HG03108 (cell line): ENCODE measurements around the gene AREG.
"Not testable (repeated sequence)": the region's sequence is repeated elsewhere in the genome, so short reads cannot be mapped to it uniquely, and the experiment has no call there.

Experiments used
- ATAC-seq: cut with Tn5 transposase; IDR thresholded peaks from one replicate; pipeline ENCODE4 v1.9.1; 2021; ENCODE audit warnings: moderate library complexity; ENCODE audit not compliant: unreplicated experiment

Gene AREG, protein sequence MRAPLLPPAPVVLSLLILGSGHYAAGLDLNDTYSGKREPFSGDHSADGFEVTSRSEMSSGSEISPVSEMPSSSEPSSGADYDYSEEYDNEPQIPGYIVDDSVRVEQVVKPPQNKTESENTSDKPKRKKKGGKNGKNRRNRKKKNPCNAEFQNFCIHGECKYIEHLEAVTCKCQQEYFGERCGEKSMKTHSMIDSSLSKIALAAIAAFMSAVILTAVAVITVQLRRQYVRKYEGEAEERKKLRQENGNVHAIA

DNA sequence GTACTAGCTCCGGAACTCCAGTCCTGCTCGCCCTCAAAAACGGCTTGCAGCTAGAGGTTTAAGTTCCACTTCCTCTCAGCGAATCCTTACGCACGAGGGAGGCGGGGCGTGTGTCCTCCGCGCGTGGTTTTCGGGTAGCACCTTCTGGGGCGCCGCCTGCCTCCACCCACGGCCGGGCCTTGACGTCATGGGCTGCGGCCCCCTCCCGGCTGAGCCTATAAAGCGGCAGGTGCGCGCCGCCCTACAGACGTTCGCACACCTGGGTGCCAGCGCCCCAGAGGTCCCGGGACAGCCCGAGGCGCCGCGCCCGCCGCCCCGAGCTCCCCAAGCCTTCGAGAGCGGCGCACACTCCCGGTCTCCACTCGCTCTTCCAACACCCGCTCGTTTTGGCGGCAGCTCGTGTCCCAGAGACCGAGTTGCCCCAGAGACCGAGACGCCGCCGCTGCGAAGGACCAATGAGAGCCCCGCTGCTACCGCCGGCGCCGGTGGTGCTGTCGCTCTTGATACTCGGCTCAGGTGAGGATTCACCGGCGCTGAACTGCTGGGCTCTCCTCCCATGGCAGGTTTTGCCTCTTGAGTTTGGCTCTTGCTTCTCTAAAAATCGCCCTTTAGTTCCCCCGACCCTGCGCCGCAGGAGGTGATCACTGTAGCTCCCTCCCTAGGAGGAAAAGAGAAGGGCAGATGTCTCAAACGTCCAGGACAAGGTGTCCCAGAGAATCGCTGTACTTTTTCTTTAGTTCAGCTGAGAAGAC, at the start of gene AREG:
Gene AREG, plus strand, starts transcription at position 246 of the 752 bp plus-strand sequence. Its CDS starts 210 bp downstream, at position 456.
- ATAC-seq, result peak; percentile 81

DNA sequence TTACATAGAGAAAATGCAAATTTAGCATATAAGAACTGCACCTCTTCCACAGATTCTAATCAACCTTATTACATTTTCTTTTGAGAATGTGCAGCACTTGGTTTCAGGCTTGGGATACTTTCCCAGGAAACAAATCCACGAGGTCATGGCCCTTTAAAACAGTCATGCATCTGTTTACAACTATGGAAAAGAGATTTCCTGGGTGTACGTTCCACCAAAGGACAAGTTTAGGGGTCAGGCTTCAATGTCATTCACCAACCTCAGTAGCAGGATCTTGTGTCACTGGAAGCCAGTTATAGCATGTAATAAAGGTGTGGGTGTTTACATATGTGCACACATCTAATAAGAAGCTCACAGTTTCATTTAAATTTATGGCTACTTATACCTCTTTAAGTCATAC, 49.3 kb upstream of the AREG start:
- no peak for ATAC-seq

DNA sequence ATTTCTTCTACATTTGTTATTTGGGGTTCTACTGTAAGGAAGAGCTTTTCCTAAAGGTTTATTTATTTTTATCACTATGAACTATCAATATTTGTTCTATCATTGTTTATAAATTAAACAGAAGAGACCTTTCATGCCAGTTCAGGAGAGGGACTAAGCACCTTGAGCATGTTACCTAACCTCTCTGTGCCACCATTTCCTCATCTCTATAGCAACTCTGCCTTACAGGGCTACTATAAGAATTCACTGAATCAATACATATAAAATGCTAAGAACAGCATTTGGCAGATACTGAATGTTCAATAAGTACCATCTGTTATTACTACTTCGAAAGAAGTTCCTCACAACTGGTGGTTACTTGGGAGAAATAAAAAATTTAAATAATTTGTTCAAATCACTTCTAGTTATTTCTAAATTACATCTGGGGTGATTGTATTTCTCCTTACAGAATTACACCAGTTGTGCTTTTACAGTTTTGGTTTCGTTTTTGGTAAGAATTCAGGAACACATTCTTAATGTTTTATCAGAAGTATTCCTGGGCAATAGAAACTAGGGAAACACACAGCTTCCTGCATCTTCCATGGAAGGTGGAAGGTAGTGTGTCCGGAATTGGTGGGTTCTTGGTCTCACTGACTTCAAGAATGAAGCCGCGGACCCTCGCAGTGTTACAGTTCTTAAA, 47.0 kb upstream of the AREG start:
- ATAC-seq, result no peak

DNA sequence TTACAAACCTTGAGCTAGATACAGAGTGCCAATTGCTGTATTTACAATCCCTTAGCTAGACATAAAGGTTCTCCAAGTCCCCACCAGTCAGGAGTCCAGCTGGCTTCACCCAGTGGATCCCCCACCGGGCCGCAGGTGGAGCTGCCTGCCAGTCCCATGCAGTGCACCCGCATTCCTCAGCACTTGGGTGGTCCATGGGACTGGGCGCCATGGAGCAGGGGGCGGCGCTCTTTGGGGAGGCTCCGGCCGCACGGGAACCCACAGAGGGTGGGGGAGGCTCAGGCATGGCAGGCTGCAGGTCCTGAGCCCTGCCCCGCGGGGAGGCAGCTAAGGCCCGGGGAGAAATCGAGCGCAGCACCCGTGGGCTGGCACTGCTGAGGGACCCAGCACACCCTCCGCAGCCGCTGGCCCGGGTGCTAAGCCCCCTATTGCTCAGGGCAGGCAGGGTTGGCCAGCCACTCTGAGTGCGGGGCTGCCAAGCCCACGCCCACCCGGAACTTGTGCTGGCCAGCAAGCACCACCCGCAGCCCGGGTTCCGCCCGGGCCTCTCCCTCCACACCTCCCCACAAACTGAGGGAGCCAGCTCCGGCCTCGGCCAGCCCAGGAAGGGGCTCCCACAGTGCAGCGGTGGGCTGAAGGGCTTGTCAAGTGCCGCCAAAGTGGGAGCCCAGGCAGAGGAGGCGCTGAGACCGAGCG, 45.9 kb upstream of the AREG start:
- ATAC-seq, result not testable (repeated sequence)

DNA sequence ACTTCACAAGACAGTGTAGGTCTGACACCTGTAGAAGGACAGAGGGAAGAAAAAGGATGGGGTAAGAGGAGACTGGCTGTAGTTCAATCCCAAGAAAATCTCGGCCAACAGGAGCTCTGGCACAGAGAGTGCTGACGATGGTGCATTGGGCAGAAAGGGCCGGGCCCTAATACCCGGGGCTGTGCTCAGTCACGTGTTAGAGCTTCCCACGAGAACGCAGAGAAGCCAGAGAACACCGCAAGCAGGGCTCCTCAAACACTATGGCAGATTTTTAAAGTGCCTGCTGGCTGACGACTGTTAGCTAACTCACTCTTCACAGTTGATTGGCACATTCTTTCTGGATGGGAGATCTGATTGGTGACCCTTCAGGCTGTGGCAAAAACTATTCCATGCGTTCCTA, 44.5 kb upstream of the AREG start:
- no peak for ATAC-seq

DNA sequence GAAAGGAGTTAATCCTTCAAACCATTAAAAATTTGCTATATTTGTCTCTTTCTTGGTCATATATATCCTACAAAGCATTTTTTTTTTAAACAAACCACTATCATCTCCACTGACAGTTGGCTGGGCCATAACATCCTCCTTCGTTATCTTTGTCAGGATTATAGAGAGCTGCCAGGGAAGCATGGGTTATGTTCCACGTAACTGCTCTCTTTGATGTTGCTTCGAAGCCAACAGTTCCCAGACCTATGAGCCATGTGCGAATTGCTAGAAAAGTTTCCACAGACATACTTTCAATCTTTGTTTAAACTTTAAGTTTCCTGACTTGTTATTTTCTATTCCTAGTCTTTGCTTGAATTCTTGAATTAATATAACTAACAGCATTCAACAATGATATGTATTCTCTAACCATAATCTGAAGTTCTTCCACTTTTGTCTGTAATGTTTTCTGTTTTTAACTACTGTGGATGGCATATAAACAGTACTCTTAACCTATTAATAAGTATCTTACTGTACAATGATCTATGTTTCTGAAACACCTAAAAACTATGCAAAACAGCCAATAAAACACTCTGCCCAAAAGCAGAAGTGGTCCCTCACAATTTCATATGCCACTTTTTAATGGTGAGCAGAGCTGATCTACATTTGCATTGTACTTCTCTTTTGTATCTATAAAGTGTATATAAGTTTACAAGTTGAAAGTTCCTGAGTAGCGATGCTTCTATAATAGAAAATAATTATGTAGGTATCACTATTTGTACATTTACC, 42.1 kb upstream of the AREG start:
- ATAC-seq, result peak; percentile 91

DNA sequence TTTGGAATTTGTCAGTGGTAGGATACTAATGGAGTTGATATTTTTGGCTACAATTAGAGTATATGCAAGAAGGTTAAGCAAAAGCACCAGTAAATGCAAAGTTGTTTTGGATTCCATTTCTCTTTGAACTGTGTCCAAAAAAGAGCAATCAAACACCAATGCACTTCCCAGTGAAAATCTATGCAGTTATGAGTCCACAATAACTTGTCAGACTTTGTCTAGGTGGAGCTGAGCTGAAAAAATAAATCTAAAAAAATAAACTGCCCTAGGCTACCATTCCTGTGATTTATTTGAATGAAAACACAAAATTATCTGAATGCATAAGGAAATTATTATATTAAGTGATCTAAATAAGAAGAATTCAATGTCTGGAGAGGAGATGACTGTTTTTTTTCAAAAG, 37.0 kb upstream of the AREG start:
- no peak for ATAC-seq

DNA sequence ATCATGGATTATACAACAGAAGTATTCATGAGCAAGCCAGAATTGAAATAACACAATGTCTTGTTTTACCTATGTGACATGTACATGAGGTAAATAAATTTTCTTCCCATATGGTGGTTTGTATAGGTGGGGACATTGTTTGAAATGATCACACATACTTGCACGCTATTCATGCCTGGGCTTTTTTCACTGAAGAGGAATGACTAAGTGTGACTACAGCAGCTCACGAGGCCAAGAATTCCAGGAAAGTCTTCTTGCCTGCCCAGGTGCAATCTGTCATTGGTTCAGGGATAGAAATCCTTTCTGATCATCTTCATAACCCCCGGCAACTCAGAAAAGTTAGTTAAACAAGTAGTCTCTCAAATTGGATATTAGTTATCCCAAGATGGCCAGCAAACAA, 36.3 kb upstream of the AREG start:
- ATAC-seq, result no peak

DNA sequence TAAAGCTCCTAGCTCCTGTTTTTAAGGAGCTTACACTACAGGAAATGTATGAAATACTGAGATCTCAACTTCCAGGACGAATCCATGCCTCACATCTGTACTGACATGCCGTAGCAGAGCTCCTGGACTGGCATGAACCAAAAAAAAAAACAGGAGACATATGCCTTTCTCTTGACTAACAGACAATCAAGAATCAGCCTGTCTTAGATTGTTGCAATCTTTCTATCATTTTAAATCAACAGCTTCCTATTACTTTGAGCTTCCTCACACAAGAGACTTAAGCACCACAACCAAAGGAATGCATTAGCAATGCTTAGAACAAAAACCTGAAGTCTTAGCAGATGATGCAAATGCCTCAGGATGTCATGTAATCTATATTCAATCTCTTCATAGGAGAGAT, 34.7 kb upstream of the AREG start:
- no peak for ATAC-seq

DNA sequence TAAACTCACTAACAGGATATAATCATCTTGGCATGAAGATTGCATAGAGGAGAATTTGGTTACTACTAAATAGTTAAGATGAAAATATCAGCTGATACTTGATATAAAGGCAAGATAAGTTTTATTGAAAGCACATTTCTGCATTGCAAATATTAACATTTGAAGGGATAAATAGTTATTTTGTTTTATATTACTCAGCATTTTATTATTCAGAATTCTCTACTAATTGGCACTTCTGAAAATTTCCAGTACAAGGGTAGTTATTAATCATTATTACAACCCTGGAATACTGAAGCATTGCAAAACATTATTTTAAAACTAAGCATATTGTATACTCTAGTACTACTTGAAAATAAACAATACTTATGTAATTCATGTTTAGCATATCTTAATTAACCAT, 32.7 kb upstream of the AREG start:
- ATAC-seq, result no peak

DNA sequence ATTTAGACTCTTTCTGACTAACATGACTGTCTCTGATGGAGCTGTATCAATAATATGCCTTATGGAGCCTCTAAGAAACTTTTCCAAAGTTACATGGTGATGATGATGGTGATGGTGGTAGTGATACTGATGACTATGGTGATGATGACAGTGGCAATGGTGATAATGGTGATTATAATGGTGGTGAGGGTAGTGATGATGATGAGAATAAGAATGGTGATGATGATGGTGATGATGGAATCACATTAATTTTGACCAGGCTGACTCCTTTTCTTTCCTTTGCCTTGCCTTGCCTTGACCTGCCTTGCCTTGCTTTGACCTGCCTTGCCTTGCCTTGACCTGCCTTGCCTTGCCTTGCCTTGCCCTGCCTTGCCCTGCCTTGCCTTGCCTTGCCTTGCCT, 31.7 kb upstream of the AREG start:
- no peak for ATAC-seq

DNA sequence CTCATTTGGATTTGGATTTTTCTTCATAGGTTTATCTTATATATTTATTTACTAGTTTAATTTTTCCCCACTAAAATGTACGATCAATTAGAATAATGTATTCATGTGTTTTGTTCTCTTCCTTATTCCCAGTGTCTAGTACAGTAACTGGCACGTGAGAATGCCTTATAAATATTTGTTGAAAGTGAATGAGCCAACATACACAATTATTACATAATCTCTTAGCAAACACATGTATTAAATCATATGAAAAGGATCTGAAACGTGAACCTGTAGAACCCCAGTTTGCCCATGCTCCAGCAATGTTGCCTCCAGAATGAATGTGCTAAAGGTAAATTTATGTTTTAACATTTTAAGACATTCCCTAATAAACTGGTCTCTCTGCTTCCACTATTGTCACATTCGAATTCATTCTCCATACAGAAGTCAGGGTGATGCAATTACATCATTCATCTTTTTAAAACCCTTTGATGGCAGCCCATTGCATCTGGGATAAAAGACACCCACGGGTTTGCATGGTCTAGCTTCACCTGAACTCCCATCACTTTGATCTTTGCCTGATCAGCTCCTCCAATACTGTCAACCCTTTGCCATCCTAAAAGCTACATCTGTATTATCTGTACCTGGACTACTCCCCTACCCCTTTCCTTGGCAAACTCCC, 30.7 kb upstream of the AREG start:
- no peak for ATAC-seq

DNA sequence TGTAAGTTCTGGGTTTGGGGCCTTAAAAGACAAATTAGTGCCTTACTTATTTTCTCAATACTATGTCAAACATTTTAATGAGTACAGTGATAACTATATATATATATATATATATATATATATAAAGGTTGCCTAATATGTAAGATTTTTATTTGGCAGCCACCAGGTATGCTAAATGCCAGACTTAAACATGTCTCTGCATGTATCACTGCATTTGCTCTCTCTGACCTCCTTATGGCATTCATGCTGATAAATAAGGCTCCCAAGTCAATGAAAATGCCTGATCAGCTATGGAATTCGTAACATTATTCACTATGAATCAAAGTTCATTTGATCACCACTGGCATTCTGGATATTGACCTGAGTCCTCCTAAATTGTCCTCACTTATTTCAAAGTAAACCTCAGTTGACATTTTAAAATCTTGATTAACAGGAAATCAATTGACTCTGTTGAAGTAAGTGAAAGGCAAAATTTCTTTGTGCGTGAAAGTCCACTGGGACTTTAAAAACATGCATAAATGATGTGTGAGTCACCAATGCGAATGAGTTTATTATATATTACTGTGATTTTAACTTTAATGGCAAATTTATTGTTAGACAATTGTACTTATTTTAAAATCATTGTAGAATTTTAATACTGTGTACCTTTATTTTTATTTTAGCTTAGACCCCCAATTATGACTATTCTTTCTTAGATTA, 29.2 kb upstream of the AREG start:
- ATAC-seq, result no peak

DNA sequence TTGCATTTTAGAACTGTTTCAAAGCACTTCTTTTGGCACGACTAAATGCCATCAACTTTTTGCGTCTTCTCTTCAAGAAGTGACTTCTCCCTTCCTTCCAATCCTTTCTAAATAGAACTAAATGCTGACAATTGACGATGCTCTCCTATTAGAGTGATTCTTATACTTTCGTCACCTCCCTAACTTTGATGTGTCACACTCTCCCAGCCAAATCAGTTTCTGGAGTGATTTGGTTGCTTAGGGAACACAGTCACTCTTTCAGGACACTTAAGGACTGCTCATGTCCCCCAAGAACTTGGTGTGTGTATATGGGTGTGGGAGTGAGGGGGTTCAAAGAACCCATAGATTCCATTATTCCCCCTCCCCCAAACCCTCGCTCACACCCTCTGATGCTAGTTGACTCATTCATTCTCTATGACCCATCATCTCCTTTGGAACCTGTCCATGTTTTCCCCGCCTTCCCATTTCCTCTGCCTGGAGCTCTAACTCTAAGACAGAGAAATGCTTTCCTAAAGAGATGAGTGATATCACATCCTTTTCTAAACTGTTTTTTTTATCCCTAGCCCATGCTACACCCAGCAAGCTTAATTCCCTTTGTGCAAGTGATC, 26.8 kb upstream of the AREG start:
- no peak for ATAC-seq

DNA sequence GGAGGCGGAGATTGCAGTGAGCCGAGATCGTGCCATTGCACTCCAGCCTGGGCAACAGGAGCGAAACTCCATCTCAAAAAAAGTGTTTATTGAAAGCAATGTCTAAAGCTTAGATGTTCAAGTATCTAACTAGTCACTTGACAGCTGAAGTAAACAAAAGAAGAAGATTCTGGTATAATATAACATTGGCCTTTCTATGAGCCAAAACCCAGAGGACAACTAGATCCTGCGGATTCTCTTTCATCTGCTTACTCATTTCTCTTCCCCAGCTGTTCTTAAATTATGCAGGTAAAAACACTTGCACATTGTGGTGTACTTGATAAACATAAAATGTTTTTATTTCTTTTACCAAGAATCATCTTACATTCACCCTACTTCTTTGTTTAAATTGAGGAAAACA, 24.1 kb upstream of the AREG start:
- ATAC-seq, result no peak

DNA sequence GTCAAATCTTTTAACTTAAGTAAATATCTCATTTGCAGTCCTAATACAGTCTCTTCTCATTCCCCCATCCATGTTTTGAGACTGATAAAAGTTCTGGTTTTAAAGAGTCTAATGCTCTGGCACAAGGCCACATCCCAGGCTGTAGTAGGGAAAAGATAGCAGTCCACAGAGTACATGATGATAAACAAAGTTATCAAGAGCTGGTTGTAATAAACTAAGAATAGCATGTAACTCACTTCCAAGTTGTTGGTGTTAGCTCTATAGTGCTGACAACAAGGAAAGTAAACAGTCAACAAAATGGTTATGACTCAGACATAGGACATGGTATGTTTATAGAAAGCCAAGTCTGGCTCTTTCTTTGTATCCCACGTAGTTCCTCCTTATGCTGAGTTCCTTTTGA, 21.8 kb upstream of the AREG start:
- ATAC-seq, result no peak

DNA sequence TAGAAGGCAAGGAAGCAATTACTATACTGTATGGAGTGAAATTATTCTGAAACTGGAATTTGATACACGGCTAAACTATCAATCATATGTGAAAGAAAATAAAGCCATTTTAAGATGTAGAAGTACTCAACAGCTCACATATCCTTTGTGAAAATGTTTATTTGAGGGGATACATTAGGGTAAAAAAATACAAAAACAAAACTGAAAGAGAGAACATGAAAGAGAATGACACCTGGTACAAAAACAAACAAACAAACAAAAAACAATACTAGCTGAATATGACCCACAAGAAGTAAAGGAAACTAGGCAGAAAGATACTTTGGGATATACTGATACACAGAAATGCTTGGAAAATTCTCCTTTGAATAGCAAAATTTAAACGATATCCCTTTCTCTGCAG, 20.8 kb upstream of the AREG start:
- ATAC-seq, result no peak

DNA sequence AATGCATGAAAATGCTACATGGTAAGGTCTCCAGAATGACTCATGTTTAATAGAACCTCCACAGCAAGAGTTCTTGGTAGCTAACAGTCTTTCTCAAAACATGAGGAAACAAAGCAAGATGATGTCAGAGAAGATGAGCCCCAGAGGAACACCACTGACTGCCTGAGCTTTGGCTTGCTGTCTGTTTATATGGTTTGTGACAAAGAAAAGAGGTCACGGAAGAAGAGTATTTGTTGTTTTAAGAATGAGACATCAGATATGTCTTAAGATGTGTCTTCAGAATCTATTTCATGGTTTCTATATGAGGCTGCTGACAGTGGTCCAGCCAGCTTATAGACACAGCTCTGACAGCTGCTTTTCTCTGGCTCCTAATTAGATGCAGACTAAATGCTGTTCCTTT, 18.8 kb upstream of the AREG start:
- ATAC-seq, result no peak

DNA sequence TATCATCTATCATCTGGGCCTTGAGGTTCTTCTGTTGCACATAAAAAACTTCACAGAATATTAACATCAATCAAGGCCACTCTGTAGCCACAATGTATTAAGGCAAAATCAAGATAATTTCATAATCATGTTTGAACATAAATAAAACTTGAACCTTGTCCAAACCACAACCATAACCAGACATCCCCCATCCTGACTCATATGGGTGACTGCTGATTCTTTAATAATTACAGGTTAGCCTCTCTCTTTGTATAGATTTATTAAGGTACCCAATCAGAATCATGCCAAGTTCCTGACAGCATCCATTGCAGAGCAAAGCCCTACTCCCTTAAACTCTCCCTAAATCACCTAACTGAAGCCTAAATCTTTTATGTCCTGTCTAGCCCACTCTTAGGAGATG, 16.7 kb upstream of the AREG start:
- ATAC-seq, result no peak
